GM12878 (cell line): ENCODE results near the gene PHLDA3. TPM values are rescaled to one million over a fixed set of nuclear protein-coding genes. Genes with fewer than 3 reads are reported as not detected.

Experiments used
- ATAC-seq: fragments of 200-7000 bp; cut with Tn5 transposase; 3 replicates; pipeline ENCODE4 v1.9.1; 2020; ENCODE audit warnings: mild to moderate bottlenecking, moderate library complexity
- BruUV-seq: library from RNA; stranded (reverse); fragments of 400-500 nt; replicated peaks from 2 replicates; lab custom pipeline; 2021; lab: Mats Ljungman, UMichigan
- CTCF ChIA-PET: fragments of 300-600 bp; sonication (Branson Sonifier 250); formaldehyde crosslinking; extraction: SDS; loops from one replicate; lab custom pipeline; 2021; ENCODE audit warnings: inconsistent platforms; lab: Yijun Ruan, JAX
- POLR2A ChIA-PET: fragments of 350-600 bp; formaldehyde crosslinking; extraction: SDS; loops from one replicate; lab custom pipeline; 2021; ENCODE audit warnings: inconsistent platforms; lab: Charles Lee
- RAD21 ChIA-PET: fragments of 300-600 bp; sonication (Branson Sonifier 250); formaldehyde crosslinking; loops from one replicate; lab custom pipeline; 2023; ENCODE audit warnings: antibody characterized with exemption; ENCODE audit not compliant: unreplicated experiment; lab: Charles Lee
- SMC1A ChIA-PET: fragments of 300-600 bp; sonication (Branson Sonifier 250); formaldehyde crosslinking; loops from one replicate; lab custom pipeline; 2023; ENCODE audit not compliant: unreplicated experiment, uncharacterized antibody; lab: Charles Lee
- DNase-seq: peaks from one replicate; pipeline ENCODE4 v3.0.0-alpha.2; 2011; ENCODE audit warnings: low read depth, low spot score
- FAIRE-seq: peaks from 3 replicates; lab custom pipeline; 2011; peaks lifted over from hg19 to GRCh38; lab: Jason Lieb, UNC
- H2AFZ ChIP-seq: 2 replicates; pipeline ENCODE4 v1.6.0; 2011; ENCODE audit warnings: low read depth, low read length, control low read depth; ENCODE audit not compliant: control insufficient read depth
- H3K27ac ChIP-seq: 2 replicates; pipeline ENCODE4 v1.5.1; 2011; ENCODE audit warnings: control low read depth; ENCODE audit not compliant: control insufficient read depth, insufficient read depth
- H3K27me3 ChIP-seq, 2 experiments: replicated peaks in 1 of 2; 2 replicates each; pipeline versions ENCODE4 v1.6.0 to v1.6.1; 2011; ENCODE audit warnings: low read length in 1 of 2; ENCODE audit not compliant: control insufficient read depth in 2 of 2, insufficient read depth in 2 of 2
- H3K36me3 ChIP-seq, 2 experiments: 2 replicates each; pipeline ENCODE4 v1.5.1; 2011; ENCODE audit warnings: low read length in 1 of 2; ENCODE audit not compliant: control insufficient read depth in 2 of 2, insufficient read depth in 2 of 2
- H3K4me1 ChIP-seq: 2 replicates; pipeline ENCODE4 v1.6.1; 2011; ENCODE audit warnings: mild to moderate bottlenecking, low read length, moderate library complexity, mixed read lengths; ENCODE audit not compliant: control insufficient read depth, insufficient read depth
- H3K4me2 ChIP-seq: 2 replicates; pipeline ENCODE4 v1.6.0; 2011; ENCODE audit warnings: control low read depth; ENCODE audit not compliant: control insufficient read depth, insufficient read depth
- H3K4me3 ChIP-seq: fragments of 200-600 bp; sonication (generic); 2 replicates; pipeline ENCODE4 v1.5.1; 2016
- H3K79me2 ChIP-seq: 2 replicates; pipeline ENCODE4 v1.6.0; 2011; ENCODE audit warnings: low read length; ENCODE audit not compliant: control insufficient read depth, insufficient read depth
- H3K9ac ChIP-seq: 2 replicates; pipeline ENCODE4 v1.8.0; 2011; ENCODE audit warnings: low read length, control low read depth, mixed read lengths; ENCODE audit not compliant: control insufficient read depth, insufficient read depth
- H3K9me3 ChIP-seq: replicated peaks from 3 replicates; pipeline ENCODE4 v1.5.1; 2011; ENCODE audit warnings: mild to moderate bottlenecking, low read length; ENCODE audit not compliant: control insufficient read depth, insufficient read depth
- H4K20me1 ChIP-seq: 2 replicates; pipeline ENCODE4 v1.6.0; 2011; ENCODE audit not compliant: control insufficient read depth, insufficient read depth
- CBX3 ChIP-seq: fragments of 200-600 bp; sonication (generic); IDR thresholded peaks from 2 replicates; pipeline ENCODE4 v1.6.1; 2016; ENCODE audit warnings: low read depth, borderline replicate concordance
- CHD4 ChIP-seq: fragments of 200-600 bp; sonication (generic); IDR thresholded peaks from 2 replicates; pipeline ENCODE4 v1.6.1; 2016; ENCODE audit warnings: mild to moderate bottlenecking
- CREM ChIP-seq: IDR thresholded peaks from 2 replicates; pipeline ENCODE4 v1.6.1; 2014; ENCODE audit warnings: antibody characterized with exemption, low read depth
- NRF1 ChIP-seq: conservative IDR thresholded peaks from 2 replicates; pipeline ENCODE4 v1.6.1; 2011; ENCODE audit warnings: mild to moderate bottlenecking, low read depth, low read length, improper control_type of control experiment
- RB1 ChIP-seq: fragments of 450-650 bp; formaldehyde crosslinking; IDR thresholded peaks from 2 replicates; pipeline ENCODE4 v1.6.1; 2017; ENCODE audit warnings: mild to moderate bottlenecking, borderline replicate concordance
- RFX5 ChIP-seq: IDR thresholded peaks from 2 replicates; pipeline ENCODE4 v1.6.1; 2011; ENCODE audit warnings: low read depth, low read length, improper control_type of control experiment
- ZZZ3 ChIP-seq: IDR thresholded peaks from 2 replicates; pipeline ENCODE4 v1.6.1; 2011; ENCODE audit warnings: low read depth; ENCODE audit not compliant: control insufficient read depth, insufficient read length
- WGBS: methylation state at CpG from one replicate; pipeline ENCODE4 v1.1.6; 2016; ENCODE audit warnings: low lambda C conversion rate; ENCODE audit not compliant: insufficient replicate concordance, insufficient coverage; ENCODE audit errors: missing lambda C conversion rate; 5-methylcytosine and 5-hydroxymethylcytosine counted together
- in situ Hi-C: fragments of 300-500 bp; cut with MboI; formaldehyde crosslinking; loops from 9 replicates; pipeline ENCODE4 v1.14.3; 2018; ENCODE audit warnings: mixed read lengths
- intact Hi-C: fragments of 100-400 bp; cut with micrococcal nuclease; formaldehyde crosslinking; loops from one replicate; pipeline ENCODE4 v1.14.2; 2022; ENCODE audit not compliant: unreplicated experiment
- polyA plus RNA-seq, 11 experiments: library from polyadenylated mRNA; depleted of rRNA in 4 of 11; unstranded in 6 of 11; stranded (reverse) in 5 of 11; fragments of >200 nt; fragmentation: Nextera tagmentation in 4 of 11; fragmentation: Illumina TruSeq in 1 of 11; extraction: Ambion mirVana in 4 of 11; extraction: Trizol in 1 of 11; gene quantifications; 1 replicate in 1 of 11; 2 replicates in 10 of 11; pipeline versions ENCODE4 v1.2.1 to v1.2.3, GENCODE V29; 2011 to 2016; ENCODE audit warnings: inconsistent platforms in 2 of 11, missing spikeins in 2 of 11, low read depth in 1 of 11
- total RNA-seq, 4 experiments: library from RNA; depleted of rRNA in 3 of 4; stranded (reverse); fragments of >200 nt in 3 of 4; fragmentation: Illumina TruSeq in 1 of 4; extraction: Trizol in 1 of 4; gene quantifications; 2 replicates each; pipeline versions ENCODE4 v1.2.1 to v1.2.3, GENCODE V29; 2013 to 2021
- TF ChIP-seq, protein P1 (sequence below): fragments of 450-650 bp; IDR thresholded peaks from 2 replicates; pipeline ENCODE4 v1.6.1; 2017; ENCODE audit warnings: antibody characterized with exemption, mild to moderate bottlenecking, moderate library complexity

PHLDA3 gene
- total and polyA plus RNA-seq, 10 of the 15 experiments (the other 5 are each of a cell fraction or from before 2014, with no cell fraction given), result 0.60 to 57.4 (median 21.8) TPM

DNA sequence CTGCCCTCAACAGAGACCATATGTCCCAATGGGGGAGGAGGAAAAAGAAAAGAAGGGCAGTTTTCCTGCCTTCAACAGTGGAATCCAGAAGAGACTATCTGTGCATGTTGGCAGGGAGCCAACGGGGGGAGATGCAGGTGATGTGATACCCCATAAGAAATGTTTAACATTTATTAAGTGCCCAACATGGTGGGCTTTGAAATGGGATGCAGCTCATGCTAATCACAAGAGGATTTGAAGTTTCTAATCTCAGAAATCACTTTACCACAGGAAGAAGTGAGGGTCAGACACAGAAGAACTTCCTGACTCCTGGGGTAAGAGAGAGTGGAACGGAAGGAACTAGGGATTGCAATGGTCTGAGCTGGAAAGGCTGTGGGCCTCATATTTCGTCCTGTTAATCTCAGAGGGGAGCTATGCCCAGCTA, 21.7 kb upstream of the PHLDA3 start:
- ChIA-PET POLR2A (interaction anchor here (1.0 to 1.4 kb wide), 2 partner anchors 12 to 13 kb away, joined by 3 read pairs; no protein-coding TSS in a partner anchor), CTCF (interaction anchor here (1.7 to 17.1 kb wide), 4 partner anchors 9 to 43 kb away, joined by 3 to 814 read pairs (median 106); partner anchors contain the start of gene CSRP1), SMC1A (interaction anchor here (2.0 to 17.2 kb wide), 2 partner anchors 8 to 18 kb away, joined by 7 to 514 read pairs; partner anchors contain the start of gene CSRP1), RAD21 (no interaction called here)
- WGBS, result 67% methylated on average over 3 of the region's 3 CpGs
- H3K27me3 ChIP-seq, result no peaks in the 10 kb centered on the region
- peaks cover 13 to 32% of the 10 kb centered on the region in 2 experiments; a peak in 3 of 4 replicates for H3K36me3 ChIP-seq
- H3K9me3 ChIP-seq, result no peaks in the 10 kb centered on the region; the same call in 2 of the 3 replicates
- in situ Hi-C loops, result no loop called here
- H3K4me3 ChIP-seq, result no peak overlapping the region
- intact Hi-C loops, result no loop called here
- H3K9ac ChIP-seq, result no peak overlapping the region
- no peaks in the 10 kb centered on the region for H4K20me1 ChIP-seq
- no peak overlapping the region for H3K4me2 ChIP-seq
- no TSS peak for BruUV-seq
- FAIRE-seq, result no peak
- no peak overlapping the region for H3K27ac ChIP-seq
- TF ChIP-seq RFX5, result no peak
- no peak for TF ChIP-seq RB1
- TF ChIP-seq NRF1, result no peak
- TF ChIP-seq CBX3, result no peak
- TF ChIP-seq ZZZ3, result no peak
- TF ChIP-seq CHD4, result no peak
- TF ChIP-seq, protein P1, sequence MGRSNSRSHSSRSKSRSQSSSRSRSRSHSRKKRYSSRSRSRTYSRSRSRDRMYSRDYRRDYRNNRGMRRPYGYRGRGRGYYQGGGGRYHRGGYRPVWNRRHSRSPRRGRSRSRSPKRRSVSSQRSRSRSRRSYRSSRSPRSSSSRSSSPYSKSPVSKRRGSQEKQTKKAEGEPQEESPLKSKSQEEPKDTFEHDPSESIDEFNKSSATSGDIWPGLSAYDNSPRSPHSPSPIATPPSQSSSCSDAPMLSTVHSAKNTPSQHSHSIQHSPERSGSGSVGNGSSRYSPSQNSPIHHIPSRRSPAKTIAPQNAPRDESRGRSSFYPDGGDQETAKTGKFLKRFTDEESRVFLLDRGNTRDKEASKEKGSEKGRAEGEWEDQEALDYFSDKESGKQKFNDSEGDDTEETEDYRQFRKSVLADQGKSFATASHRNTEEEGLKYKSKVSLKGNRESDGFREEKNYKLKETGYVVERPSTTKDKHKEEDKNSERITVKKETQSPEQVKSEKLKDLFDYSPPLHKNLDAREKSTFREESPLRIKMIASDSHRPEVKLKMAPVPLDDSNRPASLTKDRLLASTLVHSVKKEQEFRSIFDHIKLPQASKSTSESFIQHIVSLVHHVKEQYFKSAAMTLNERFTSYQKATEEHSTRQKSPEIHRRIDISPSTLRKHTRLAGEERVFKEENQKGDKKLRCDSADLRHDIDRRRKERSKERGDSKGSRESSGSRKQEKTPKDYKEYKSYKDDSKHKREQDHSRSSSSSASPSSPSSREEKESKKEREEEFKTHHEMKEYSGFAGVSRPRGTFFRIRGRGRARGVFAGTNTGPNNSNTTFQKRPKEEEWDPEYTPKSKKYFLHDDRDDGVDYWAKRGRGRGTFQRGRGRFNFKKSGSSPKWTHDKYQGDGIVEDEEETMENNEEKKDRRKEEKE, result no peak
- no peak for TF ChIP-seq CREM
- no peaks in the 10 kb centered on the region for H3K4me1 ChIP-seq
- no peak for DNase-seq
- no peak overlapping the region for H2AFZ ChIP-seq
- H3K79me2 ChIP-seq, result no peaks in the 10 kb centered on the region
- no peak for ATAC-seq
